PFSK-1 (cell line): Measurements from ENCODE around the gene ARSI.

Experiments used
- FOXP2 ChIP-seq: optimal IDR thresholded peaks from 2 replicates; pipeline ENCODE3; 2011; ENCODE audit warnings: borderline replicate concordance, control low read depth, inconsistent platforms; ENCODE audit not compliant: insufficient read depth; ENCODE audit errors: extremely low read length, extremely low read depth
- POLR2AphosphoS5 ChIP-seq: IDR thresholded peaks from 2 replicates; pipeline ENCODE4 v1.6.1; 2012; ENCODE audit warnings: low read depth, mild to moderate bottlenecking, control low read depth, low read length, moderate library complexity
- SIN3A ChIP-seq: IDR thresholded peaks from 2 replicates; pipeline ENCODE4 v1.6.1; 2012; ENCODE audit warnings: mild to moderate bottlenecking, low read length, moderate library complexity, borderline replicate concordance; ENCODE audit not compliant: insufficient read depth
- TAF1 ChIP-seq: IDR thresholded peaks from 2 replicates; pipeline ENCODE4 v1.6.1; 2012; ENCODE audit warnings: low read length, control low read depth, borderline replicate concordance; ENCODE audit not compliant: insufficient read depth
- TF ChIP-seq, protein P1 (sequence below), 2 experiments: IDR thresholded peaks; 2 replicates each; pipeline versions ENCODE4 v1.6.1 to v1.8.0; 2011 to 2012; ENCODE audit warnings: low read depth in 2 of 2, low read length in 2 of 2, control low read depth in 1 of 2, inconsistent platforms in 1 of 2, mild to moderate bottlenecking in 1 of 2, moderate library complexity in 1 of 2; ENCODE audit not compliant: insufficient read depth in 1 of 2

The ARSI gene

DNA sequence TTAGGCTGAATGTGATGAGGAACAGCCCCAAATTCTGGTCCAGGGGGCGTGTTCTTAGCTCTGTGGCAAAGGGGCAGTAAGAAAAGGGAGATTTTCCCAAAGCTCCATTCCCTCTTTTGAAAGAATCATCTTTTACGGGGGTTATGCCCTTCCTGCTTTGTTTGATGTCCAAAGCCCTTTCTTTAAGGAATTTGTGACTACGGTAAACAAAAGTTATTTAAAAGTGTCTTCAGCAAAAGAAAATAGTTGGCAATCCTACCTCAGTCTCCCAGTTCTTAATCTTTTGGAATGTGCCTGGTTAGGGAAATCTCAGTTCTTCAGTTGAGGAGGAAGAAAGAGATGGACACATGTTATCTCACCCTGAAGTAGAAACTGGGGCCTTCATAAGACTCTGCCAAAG, 24.4 kb upstream of the ARSI start:
- TF ChIP-seq TAF1 (no peak), POLR2AphosphoS5 (no peak)

DNA sequence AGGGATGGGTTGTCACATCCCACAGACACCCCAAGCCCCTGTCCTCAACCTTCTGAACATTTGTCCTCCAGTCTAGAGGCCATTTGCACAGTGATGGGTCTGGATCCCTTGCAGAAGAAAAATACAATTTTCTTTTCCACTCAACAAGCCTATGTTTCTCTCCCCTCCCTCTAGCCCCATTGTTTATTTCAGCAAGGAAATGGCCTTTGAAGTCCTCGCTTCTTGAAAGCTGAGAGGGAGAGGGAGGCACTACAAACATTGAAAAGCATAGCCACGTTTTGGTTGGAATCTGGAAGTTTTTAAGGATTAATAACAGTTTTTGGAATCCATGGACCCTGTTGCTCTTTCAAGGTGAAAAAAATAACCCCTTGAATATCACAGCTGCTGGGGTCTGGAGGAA, 24.0 kb upstream of the ARSI start:
- TF ChIP-seq FOXP2 (no peak), POLR2AphosphoS5 (no peak), TAF1 (no peak), SIN3A (no peak)
- TF ChIP-seq, protein P1, sequence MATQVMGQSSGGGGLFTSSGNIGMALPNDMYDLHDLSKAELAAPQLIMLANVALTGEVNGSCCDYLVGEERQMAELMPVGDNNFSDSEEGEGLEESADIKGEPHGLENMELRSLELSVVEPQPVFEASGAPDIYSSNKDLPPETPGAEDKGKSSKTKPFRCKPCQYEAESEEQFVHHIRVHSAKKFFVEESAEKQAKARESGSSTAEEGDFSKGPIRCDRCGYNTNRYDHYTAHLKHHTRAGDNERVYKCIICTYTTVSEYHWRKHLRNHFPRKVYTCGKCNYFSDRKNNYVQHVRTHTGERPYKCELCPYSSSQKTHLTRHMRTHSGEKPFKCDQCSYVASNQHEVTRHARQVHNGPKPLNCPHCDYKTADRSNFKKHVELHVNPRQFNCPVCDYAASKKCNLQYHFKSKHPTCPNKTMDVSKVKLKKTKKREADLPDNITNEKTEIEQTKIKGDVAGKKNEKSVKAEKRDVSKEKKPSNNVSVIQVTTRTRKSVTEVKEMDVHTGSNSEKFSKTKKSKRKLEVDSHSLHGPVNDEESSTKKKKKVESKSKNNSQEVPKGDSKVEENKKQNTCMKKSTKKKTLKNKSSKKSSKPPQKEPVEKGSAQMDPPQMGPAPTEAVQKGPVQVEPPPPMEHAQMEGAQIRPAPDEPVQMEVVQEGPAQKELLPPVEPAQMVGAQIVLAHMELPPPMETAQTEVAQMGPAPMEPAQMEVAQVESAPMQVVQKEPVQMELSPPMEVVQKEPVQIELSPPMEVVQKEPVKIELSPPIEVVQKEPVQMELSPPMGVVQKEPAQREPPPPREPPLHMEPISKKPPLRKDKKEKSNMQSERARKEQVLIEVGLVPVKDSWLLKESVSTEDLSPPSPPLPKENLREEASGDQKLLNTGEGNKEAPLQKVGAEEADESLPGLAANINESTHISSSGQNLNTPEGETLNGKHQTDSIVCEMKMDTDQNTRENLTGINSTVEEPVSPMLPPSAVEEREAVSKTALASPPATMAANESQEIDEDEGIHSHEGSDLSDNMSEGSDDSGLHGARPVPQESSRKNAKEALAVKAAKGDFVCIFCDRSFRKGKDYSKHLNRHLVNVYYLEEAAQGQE (IDR thresholded peaks at IDR 0.05; ENCODE audit: insufficient read depth in 1 of 2, low read depth in 2 of 2, low read length in 2 of 2) = no peak

DNA sequence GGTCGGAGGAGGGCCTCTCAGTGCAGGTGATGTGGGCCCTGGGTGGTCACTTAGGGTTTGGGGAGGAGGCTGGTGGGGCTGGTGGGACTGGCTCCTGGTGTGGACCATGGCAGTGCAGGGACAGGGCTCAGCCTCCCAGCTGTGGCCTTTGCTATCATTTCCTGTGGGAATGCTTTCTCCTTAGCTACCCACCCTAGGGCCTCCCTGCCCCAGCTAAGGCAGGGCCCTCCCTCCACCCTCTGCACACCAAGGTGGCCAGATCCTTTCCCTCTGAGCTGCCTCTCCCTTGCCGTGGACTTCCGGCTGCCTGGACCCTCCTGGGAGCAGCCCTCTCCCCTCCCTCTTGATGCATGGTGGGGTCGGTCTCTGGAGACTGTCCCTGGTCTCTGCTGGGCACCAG, 22.7 kb upstream of the ARSI start:
- no peak for TF ChIP-seq TAF1
- TF ChIP-seq FOXP2 = no peak
- TF ChIP-seq POLR2AphosphoS5 = no peak
- TF ChIP-seq, protein P1 (IDR thresholded peaks at IDR 0.05; ENCODE audit: insufficient read depth in 1 of 2, low read depth in 2 of 2, low read length in 2 of 2) = no peak
- no peak for TF ChIP-seq SIN3A

DNA sequence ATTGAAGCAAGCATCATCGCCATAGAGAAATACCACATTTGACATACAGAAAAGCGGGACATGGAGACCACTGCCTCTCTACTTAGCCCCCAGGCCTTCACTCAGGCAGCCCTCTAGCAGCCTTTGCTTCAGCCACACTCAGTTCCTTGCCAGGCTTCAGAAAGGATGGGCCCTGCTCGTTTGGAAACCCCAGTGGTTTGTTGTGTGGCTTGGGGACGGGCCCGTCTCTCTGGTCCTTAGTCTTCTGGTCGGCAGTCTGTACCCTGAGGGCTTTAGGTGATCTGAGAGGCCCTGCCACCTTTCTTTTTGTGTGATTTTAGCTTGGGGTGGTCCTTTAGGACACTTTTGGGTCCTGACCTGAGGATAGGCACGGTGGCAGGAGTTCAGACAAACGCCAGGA, 21.1 kb upstream of the ARSI start:
- TF ChIP-seq TAF1 = no peak
- TF ChIP-seq, protein P1 (IDR thresholded peaks at IDR 0.05; ENCODE audit: insufficient read depth in 1 of 2, low read depth in 2 of 2, low read length in 2 of 2) = no peak
- no peak for TF ChIP-seq FOXP2
- no peak for TF ChIP-seq SIN3A
- TF ChIP-seq POLR2AphosphoS5 = no peak

DNA sequence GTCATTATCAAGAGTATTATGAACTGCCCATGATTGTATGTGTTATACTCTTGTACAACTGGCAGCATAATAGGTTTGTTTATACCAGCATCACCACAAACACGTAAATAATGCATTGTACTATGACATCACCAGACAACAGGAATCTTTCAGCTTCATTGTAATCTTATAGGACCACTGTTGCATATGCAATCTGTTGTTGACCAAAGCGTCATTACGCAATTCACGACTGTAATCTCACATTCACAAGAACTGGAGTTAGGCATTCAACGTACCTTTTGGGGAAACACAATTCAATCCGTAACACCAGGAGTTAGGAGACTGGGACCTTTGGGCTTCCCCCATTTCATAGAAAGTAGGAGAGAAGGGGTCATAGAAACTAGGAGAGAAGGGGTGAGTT, 20.4 kb upstream of the ARSI start:
- TF ChIP-seq TAF1 (no peak), FOXP2 (no peak), POLR2AphosphoS5 (no peak), SIN3A (no peak)
- TF ChIP-seq, protein P1 (IDR thresholded peaks at IDR 0.05; ENCODE audit: insufficient read depth in 1 of 2, low read depth in 2 of 2, low read length in 2 of 2) = no peak
